GM12801 (cell line): ENCODE results near the gene SLC41A1.

Experiments
- CTCF ChIP-seq: IDR thresholded peaks from one replicate; pipeline ENCODE4 v1.5.1; 2011; ENCODE audit warnings: control low read depth; ENCODE audit not compliant: insufficient read length; ENCODE audit errors: extremely low read depth

SLC41A1 gene

GRCh38 chr1:205772607-205773032, 40.4 kb downstream of the SLC41A1 start:
- no peak for TF ChIP-seq CTCF

GRCh38 chr1:205770618-205771017, 42.4 kb downstream of the SLC41A1 start:
- no peak for TF ChIP-seq CTCF

DNA sequence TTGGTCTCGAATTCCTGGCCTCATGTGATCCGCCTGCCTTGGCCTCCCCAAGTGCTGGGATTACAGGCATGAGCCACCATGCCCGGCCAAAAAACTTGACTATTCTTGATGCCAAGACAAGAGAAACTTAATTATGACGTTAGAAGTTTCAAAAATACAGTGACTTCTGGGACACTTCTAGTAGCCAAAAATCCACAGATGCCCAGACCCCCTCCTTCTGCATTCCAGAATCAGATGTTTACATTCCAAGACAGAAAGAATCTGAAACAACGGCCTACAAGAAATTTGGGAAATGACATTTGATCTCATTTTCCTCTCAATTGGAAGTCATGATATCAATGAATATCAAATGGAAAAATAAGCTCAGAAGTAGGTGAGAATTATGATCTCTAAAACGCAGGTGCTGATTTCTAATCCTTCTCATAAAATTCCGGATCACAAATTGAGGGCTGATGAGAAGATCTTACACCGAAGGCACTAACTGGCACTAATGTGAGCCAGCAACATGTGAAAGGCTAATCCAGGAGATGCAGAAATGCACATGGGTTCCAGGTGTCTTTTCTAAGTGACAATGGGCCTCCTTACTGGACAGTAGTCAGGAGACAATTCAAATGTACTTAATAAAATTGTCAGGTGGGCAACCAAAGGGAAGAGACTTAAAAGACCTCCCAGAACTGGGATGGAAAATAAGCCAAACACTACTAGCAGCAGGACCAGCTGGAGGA, 43.2 kb downstream of the SLC41A1 start:
- TF ChIP-seq CTCF: no peak

- no peak for TF ChIP-seq CTCF
Observed at GRCh38 chr1:205767248-205767647, 45.8 kb downstream of the SLC41A1 start.

DNA sequence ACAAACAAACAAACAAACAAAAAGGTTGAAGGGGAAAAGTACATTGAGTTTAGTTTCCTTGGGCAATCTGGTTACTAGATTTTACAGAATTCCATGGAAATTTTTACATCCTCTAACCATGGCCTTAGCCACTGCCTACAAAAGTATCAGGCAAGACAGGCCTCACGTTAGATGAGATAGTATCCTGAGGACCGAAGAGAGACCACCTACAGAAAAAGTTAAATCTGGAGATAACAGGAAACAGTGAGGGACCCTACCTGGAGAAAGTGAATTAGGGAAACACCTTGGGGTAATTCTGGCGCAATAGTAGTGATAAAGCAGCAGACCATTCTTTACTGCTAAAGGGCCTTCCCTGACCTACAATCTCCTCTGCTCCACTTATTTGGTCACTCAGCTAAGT, 46.4 kb downstream of the SLC41A1 start:
- no peak for TF ChIP-seq CTCF

- TF ChIP-seq CTCF: no peak
Observed at GRCh38 chr1:205766038-205766437, 47.0 kb downstream of the SLC41A1 start.

GRCh38 chr1:205764578-205764977, 48.4 kb downstream of the SLC41A1 start:
- no peak for TF ChIP-seq CTCF
